ENCODE data around the gene PLXNA2. TPM values are rescaled to one million over a fixed set of nuclear protein-coding genes. Genes with fewer than 3 reads are reported as not detected.

The PLXNA2 gene
- total RNA-seq, 2 experiments from 2014 or later, result 0.23 TPM; not detected in 1

DNA sequence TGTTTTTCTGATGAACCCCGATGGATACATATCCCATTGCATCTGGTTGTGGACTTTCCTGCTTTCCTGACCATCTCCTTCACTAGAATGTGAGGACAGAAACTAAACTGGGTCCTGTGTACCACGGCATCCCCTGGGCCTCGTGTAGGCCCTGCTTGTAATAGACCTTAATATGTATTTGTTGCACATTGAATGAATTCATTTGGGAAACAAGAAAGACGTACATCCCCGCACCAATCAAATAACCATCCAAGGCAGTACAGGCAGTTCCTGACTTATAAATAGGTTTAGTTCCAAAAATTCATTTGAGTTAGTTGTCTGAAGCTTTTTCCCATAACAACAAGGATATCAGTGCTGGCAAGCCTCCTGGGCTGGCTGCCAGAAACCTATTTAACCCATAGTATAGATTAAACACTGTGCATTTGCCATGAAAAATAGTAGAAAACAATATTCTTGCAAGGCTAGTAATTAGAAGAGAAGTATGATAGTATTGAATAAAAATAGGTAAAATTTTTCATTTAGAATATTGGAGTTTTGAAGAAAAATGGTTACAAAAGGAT, 251.4 kb downstream of the PLXNA2 start:
- Histone ChIP-seq H3K36me3 (ENCODE audit: insufficient read depth, low read length) (no peaks in the 10 kb centered on the region), H3K79me2 (ENCODE audit: insufficient read depth, low read depth, low read length) (no peaks in the 10 kb centered on the region), H3K4me1 (ENCODE audit: insufficient read depth, low read length, poor library complexity, severe bottlenecking) (no peaks in the 10 kb centered on the region), H3K9me3 (ENCODE audit: low read length) (no peaks in the 10 kb centered on the region), H3K27ac (ENCODE audit: low read depth, low read length, poor library complexity, severe bottlenecking) (no peak overlapping the region), H3K4me2 (ENCODE audit: low read length) (no peak overlapping the region), H3K4me3 (ENCODE audit: low read depth, low read length, poor library complexity, severe bottlenecking) (no peak overlapping the region), H2AFZ (ENCODE audit: low read length) (no peak overlapping the region), H3K9me2 (ENCODE audit: insufficient read depth, low read length) (no peaks in the 10 kb centered on the region), H4K20me1 (ENCODE audit: insufficient read depth, low read length) (no peaks in the 10 kb centered on the region)
- DNase-seq (ENCODE audit: low spot score), result no peak
- ChIA-PET CTCF (ENCODE audit: unreplicated experiment) (no interaction called here), POLR2A (interaction anchor here (0.7 kb wide), 1 partner anchor 26 kb away, joined by 3 read pairs; no protein-coding TSS in a partner anchor)
- intact Hi-C loops (cut with micrococcal nuclease; ENCODE audit: unreplicated experiment), result no loop called here
- BruUV-seq (replicated peaks), result no TSS peak
- TF ChIP-seq, protein P1, sequence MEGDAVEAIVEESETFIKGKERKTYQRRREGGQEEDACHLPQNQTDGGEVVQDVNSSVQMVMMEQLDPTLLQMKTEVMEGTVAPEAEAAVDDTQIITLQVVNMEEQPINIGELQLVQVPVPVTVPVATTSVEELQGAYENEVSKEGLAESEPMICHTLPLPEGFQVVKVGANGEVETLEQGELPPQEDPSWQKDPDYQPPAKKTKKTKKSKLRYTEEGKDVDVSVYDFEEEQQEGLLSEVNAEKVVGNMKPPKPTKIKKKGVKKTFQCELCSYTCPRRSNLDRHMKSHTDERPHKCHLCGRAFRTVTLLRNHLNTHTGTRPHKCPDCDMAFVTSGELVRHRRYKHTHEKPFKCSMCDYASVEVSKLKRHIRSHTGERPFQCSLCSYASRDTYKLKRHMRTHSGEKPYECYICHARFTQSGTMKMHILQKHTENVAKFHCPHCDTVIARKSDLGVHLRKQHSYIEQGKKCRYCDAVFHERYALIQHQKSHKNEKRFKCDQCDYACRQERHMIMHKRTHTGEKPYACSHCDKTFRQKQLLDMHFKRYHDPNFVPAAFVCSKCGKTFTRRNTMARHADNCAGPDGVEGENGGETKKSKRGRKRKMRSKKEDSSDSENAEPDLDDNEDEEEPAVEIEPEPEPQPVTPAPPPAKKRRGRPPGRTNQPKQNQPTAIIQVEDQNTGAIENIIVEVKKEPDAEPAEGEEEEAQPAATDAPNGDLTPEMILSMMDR (conservative IDR thresholded peaks at IDR 0.05; ENCODE audit: low read length), result no peak
- TF ChIP-seq EZH2phosphoT487 (IDR thresholded peaks at IDR 0.05; ENCODE audit: borderline replicate concordance, low read depth, low read length), result no peak

DNA sequence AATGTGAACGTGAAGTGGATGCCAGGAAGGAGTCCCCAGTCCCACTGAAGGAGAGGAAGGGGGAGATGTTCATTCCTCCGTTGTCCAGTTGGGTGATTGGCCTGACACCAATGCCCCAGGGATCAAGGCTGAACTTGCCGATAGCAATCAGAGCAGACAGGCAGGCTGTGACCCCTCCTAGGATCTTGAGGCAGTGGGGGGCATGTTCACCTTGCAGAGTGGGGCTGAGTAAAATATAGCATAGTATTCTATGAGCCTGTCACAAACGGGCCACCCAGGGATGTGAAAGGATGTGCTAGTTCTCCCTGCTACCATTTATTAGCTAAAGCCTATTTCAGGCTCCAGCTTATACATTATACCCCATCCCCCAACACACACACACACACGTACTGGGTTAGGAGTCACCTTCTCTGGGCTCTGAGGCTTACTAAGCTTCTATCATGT, 252.6 kb downstream of the PLXNA2 start:
- Histone ChIP-seq H3K36me3 (ENCODE audit: insufficient read depth, low read length) (no peaks in the 10 kb centered on the region), H2AFZ (ENCODE audit: low read length) (no peak overlapping the region), H3K27ac (ENCODE audit: low read depth, low read length, poor library complexity, severe bottlenecking) (no peak overlapping the region), H3K4me3 (ENCODE audit: low read depth, low read length, poor library complexity, severe bottlenecking) (no peak overlapping the region), H4K20me1 (ENCODE audit: insufficient read depth, low read length) (no peaks in the 10 kb centered on the region), H3K4me1 (ENCODE audit: insufficient read depth, low read length, poor library complexity, severe bottlenecking) (no peaks in the 10 kb centered on the region), H3K9me2 (ENCODE audit: insufficient read depth, low read length) (no peaks in the 10 kb centered on the region), H3K4me2 (ENCODE audit: low read length) (no peak overlapping the region), H3K9me3 (ENCODE audit: low read length) (no peaks in the 10 kb centered on the region), H3K79me2 (ENCODE audit: insufficient read depth, low read depth, low read length) (no peaks in the 10 kb centered on the region)
- TF ChIP-seq EZH2phosphoT487 (IDR thresholded peaks at IDR 0.05; ENCODE audit: borderline replicate concordance, low read depth, low read length), result no peak
- TF ChIP-seq, protein P1 (conservative IDR thresholded peaks at IDR 0.05; ENCODE audit: low read length), result no peak
- DNase-seq (ENCODE audit: low spot score), result no peak
- intact Hi-C loops (cut with micrococcal nuclease; ENCODE audit: unreplicated experiment), result no loop called here
- POLR2A ChIA-PET, result no interaction called here
- CTCF ChIA-PET (ENCODE audit: unreplicated experiment), result no interaction called here
- BruUV-seq (replicated peaks), result no TSS peak

DNA sequence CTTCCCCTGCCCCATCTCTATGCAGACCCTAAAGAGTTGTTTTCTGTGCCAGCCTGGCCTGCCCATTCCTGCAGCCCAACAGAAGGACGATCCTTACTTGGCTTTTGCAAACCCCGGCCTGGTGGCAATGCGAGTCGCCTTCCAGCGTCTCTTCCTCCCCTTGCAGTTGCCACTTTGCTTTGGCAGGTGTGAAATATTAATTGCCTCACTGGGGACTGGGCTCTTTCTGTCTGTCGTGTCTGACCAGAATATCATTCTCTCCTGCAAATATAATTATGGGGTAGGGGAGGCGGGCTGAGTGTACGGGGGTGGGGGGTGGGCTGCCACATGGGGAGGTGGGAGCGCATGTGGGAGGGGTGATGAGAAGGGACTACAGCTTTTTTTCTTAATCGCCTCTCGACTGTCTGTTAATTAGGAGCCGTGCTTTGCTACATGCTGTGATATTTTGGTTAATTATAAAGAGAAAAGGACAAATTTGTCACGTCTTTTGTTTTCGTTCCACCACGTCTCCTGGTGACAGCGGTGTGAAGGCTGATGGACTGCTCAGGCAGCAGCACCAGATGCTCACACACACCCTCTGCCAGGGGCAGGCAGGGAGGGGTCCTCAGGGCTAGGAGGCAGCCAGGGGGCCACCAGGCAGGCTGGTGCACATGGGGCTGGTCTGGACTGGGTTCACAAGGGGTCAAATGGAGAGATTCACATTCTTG, 253.2 kb downstream of the PLXNA2 start:
- TF ChIP-seq, protein P1 (conservative IDR thresholded peaks at IDR 0.05; ENCODE audit: low read length), result no peak
- no peak for TF ChIP-seq EZH2phosphoT487 (IDR thresholded peaks at IDR 0.05; ENCODE audit: borderline replicate concordance, low read depth, low read length)
- H2AFZ ChIP-seq (ENCODE audit: low read length), result no peak overlapping the region
- no peak overlapping the region for H3K4me3 ChIP-seq (ENCODE audit: low read depth, low read length, poor library complexity, severe bottlenecking)
- no TSS peak for BruUV-seq (replicated peaks)
- H3K27ac ChIP-seq (ENCODE audit: low read depth, low read length, poor library complexity, severe bottlenecking), result no peak overlapping the region
- no peaks in the 10 kb centered on the region for H4K20me1 ChIP-seq (ENCODE audit: insufficient read depth, low read length)
- DNase-seq (ENCODE audit: low spot score), result no peak
- H3K9me3 ChIP-seq (ENCODE audit: low read length), result no peaks in the 10 kb centered on the region
- intact Hi-C loops (cut with micrococcal nuclease; ENCODE audit: unreplicated experiment), result no loop called here
- H3K36me3 ChIP-seq (ENCODE audit: insufficient read depth, low read length), result no peaks in the 10 kb centered on the region
- ChIA-PET CTCF (ENCODE audit: unreplicated experiment) (no interaction called here), POLR2A (no interaction called here)
- no peaks in the 10 kb centered on the region for H3K9me2 ChIP-seq (ENCODE audit: insufficient read depth, low read length)
- H3K4me2 ChIP-seq (ENCODE audit: low read length), result no peak overlapping the region
- H3K79me2 ChIP-seq (ENCODE audit: insufficient read depth, low read depth, low read length), result no peaks in the 10 kb centered on the region
- H3K4me1 ChIP-seq (ENCODE audit: insufficient read depth, low read length, poor library complexity, severe bottlenecking), result no peaks in the 10 kb centered on the region

Data from OCI-LY7 (cell line).